ENCODE measurements around the gene BBLN.

DNA sequence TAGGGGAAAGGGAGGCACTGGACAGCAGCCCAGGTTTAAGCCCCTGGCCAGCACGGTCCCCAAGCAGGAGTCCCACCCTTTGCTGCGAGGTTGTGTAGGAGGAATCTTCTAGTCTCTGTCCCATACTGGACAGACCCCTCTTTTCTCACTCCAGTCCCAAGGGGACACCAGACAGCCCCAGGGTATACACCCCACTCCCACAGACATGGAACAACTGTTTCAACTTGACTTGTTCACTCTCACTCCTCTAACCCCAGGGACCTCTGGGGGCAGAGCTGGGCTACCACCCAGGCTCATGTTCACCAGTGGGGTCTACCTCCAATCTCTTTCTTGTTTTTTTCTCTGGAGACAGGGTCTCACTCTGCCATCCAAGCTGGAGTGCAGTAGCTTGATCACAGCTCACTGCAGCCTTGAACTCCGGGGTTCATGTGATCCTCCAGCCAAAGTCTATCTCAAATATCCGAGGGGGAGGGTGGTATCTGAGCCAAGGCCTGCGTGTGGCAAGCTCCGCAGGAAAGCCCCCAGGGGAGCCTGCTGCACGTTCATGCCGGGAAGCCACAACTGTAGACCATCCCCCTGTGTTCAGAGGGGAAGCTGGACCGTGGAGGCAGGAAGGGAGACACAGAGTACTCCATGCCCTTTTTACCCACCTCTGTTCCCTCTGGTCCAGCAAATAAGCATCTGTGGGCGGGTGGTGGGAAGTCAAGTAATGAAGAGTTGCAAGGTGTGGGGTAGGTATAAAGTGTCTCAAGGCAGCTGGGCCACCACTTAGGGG, 34.3 kb upstream of the BBLN start:
- TF ChIP-seq TOX (CRISPR knock-in tag; IDR thresholded peaks at IDR 0.05; ENCODE audit: borderline replicate concordance) (no peak), TCF4 (CRISPR knock-in tag; IDR thresholded peaks at IDR 0.05; ENCODE audit: borderline replicate concordance) (no peak), RARB (CRISPR knock-in tag; IDR thresholded peaks at IDR 0.05) (no peak), ISL1 (CRISPR knock-in tag; IDR thresholded peaks at IDR 0.05) (no peak), CSDC2 (CRISPR knock-in tag; IDR thresholded peaks at IDR 0.05) (no peak), ARNTL (CRISPR knock-in tag; IDR thresholded peaks at IDR 0.05; ENCODE audit: borderline replicate concordance, low read depth) (no peak), ZNF70 (CRISPR knock-in tag; IDR thresholded peaks at IDR 0.05) (no peak), OSR1 (CRISPR knock-in tag; IDR thresholded peaks at IDR 0.05) (no peak), ZFP30 (CRISPR knock-in tag; IDR thresholded peaks at IDR 0.05) (no peak), GLIS3 (CRISPR knock-in tag; IDR thresholded peaks at IDR 0.05) (no peak), ZNF8 (CRISPR knock-in tag; IDR thresholded peaks at IDR 0.05) (no peak)
- TF ChIP-seq, protein P1, sequence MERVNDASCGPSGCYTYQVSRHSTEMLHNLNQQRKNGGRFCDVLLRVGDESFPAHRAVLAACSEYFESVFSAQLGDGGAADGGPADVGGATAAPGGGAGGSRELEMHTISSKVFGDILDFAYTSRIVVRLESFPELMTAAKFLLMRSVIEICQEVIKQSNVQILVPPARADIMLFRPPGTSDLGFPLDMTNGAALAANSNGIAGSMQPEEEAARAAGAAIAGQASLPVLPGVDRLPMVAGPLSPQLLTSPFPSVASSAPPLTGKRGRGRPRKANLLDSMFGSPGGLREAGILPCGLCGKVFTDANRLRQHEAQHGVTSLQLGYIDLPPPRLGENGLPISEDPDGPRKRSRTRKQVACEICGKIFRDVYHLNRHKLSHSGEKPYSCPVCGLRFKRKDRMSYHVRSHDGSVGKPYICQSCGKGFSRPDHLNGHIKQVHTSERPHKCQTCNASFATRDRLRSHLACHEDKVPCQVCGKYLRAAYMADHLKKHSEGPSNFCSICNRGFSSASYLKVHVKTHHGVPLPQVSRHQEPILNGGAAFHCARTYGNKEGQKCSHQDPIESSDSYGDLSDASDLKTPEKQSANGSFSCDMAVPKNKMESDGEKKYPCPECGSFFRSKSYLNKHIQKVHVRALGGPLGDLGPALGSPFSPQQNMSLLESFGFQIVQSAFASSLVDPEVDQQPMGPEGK (CRISPR knock-in tag; IDR thresholded peaks at IDR 0.05; ENCODE audit: borderline replicate concordance), result no peak
- TF ChIP-seq, protein P2, sequence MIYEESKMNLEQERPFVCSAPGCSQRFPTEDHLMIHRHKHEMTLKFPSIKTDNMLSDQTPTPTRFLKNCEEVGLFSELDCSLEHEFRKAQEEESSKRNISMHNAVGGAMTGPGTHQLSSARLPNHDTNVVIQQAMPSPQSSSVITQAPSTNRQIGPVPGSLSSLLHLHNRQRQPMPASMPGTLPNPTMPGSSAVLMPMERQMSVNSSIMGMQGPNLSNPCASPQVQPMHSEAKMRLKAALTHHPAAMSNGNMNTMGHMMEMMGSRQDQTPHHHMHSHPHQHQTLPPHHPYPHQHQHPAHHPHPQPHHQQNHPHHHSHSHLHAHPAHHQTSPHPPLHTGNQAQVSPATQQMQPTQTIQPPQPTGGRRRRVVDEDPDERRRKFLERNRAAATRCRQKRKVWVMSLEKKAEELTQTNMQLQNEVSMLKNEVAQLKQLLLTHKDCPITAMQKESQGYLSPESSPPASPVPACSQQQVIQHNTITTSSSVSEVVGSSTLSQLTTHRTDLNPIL (CRISPR knock-in tag; IDR thresholded peaks at IDR 0.05; ENCODE audit: low read depth), result no peak
- TF ChIP-seq, protein P3, sequence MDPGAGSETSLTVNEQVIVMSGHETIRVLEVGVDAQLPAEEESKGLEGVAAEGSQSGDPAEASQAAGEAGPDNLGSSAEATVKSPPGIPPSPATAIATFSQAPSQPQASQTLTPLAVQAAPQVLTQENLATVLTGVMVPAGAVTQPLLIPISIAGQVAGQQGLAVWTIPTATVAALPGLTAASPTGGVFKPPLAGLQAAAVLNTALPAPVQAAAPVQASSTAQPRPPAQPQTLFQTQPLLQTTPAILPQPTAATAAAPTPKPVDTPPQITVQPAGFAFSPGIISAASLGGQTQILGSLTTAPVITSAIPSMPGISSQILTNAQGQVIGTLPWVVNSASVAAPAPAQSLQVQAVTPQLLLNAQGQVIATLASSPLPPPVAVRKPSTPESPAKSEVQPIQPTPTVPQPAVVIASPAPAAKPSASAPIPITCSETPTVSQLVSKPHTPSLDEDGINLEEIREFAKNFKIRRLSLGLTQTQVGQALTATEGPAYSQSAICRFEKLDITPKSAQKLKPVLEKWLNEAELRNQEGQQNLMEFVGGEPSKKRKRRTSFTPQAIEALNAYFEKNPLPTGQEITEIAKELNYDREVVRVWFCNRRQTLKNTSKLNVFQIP (CRISPR knock-in tag; IDR thresholded peaks at IDR 0.05; ENCODE audit: borderline replicate concordance, low read depth), result no peak

Measured in SK-N-SH treated with all-trans-retinoic acid at 6 μM for 48 hours (cell line).